Measurements from ENCODE around the gene LRMDA.
A peak's percentile ranks its signal among the peaks of the same experiment; 100 is the strongest.

Gene LRMDA

DNA sequence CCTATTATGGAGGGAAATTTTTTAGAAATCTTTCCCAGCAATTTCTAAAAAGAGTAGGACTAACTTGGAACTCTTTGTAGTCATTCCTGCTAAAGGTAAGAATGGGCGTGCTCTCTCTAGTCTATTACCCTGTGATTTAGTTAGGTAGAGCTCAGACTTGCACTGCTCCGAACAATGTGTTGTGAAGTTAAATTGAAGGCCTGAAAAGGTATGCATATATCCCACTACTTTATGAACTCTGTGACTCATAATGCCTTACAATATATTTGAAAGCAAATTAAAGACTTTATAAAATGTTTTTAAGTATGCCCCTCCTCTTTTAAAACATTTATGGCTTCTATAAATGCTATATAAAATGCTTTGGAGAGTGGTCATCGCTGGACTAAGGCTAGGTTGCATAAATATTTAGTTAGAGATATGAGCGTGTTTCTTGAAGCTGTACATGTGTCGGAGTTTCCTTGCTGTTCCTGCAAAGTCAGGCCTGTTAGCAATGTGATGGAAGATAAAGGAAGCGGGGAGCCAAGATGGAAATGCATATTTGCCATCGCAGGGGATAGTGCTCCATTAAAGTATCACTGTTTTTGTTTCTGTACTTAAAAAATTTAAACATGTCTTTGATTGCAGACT lies 761.4 kb downstream of the LRMDA start:
- no peaks in the 10 kb centered on the region for H3K4me1 ChIP-seq (ENCODE audit: insufficient read depth, low read length, poor library complexity, severe bottlenecking)
- no peaks in the 10 kb centered on the region for H3K9me3 ChIP-seq (ENCODE audit: insufficient read depth, low read depth, low read length)
- no peaks in the 10 kb centered on the region for H3K79me2 ChIP-seq (ENCODE audit: insufficient read depth, low read length)
- H3K36me3 ChIP-seq (ENCODE audit: insufficient read depth, low read length) = no peaks in the 10 kb centered on the region
- H3K27me3 ChIP-seq (ENCODE audit: insufficient read depth, low read length, poor library complexity, severe bottlenecking) = no peaks in the 10 kb centered on the region
- no peak overlapping the region for H3K9ac ChIP-seq (ENCODE audit: low read depth, low read length, poor library complexity, severe bottlenecking)
- TF ChIP-seq, protein P1, sequence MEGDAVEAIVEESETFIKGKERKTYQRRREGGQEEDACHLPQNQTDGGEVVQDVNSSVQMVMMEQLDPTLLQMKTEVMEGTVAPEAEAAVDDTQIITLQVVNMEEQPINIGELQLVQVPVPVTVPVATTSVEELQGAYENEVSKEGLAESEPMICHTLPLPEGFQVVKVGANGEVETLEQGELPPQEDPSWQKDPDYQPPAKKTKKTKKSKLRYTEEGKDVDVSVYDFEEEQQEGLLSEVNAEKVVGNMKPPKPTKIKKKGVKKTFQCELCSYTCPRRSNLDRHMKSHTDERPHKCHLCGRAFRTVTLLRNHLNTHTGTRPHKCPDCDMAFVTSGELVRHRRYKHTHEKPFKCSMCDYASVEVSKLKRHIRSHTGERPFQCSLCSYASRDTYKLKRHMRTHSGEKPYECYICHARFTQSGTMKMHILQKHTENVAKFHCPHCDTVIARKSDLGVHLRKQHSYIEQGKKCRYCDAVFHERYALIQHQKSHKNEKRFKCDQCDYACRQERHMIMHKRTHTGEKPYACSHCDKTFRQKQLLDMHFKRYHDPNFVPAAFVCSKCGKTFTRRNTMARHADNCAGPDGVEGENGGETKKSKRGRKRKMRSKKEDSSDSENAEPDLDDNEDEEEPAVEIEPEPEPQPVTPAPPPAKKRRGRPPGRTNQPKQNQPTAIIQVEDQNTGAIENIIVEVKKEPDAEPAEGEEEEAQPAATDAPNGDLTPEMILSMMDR (conservative IDR thresholded peaks at IDR 0.05; ENCODE audit: low read length) = no peak
- no peak for TF ChIP-seq EZH2phosphoT487 (IDR thresholded peaks at IDR 0.05; ENCODE audit: borderline replicate concordance)
- H3K4me3 ChIP-seq (ENCODE audit: low read length, poor library complexity, severe bottlenecking) = no peak overlapping the region
- H3K9me2 ChIP-seq (replicated peaks; ENCODE audit: low read depth, low read length) = no peaks in the 10 kb centered on the region
- H4K20me1 ChIP-seq (ENCODE audit: insufficient read depth, low read length, poor library complexity, severe bottlenecking) = no peaks in the 10 kb centered on the region
- H2AFZ ChIP-seq (ENCODE audit: low read length) = no peak overlapping the region
- no peak overlapping the region for H3K4me2 ChIP-seq (ENCODE audit: low read depth, low read length, poor library complexity, severe bottlenecking)
- H3F3A ChIP-seq (ENCODE audit: low read depth) = no peaks in the 10 kb centered on the region

DNA sequence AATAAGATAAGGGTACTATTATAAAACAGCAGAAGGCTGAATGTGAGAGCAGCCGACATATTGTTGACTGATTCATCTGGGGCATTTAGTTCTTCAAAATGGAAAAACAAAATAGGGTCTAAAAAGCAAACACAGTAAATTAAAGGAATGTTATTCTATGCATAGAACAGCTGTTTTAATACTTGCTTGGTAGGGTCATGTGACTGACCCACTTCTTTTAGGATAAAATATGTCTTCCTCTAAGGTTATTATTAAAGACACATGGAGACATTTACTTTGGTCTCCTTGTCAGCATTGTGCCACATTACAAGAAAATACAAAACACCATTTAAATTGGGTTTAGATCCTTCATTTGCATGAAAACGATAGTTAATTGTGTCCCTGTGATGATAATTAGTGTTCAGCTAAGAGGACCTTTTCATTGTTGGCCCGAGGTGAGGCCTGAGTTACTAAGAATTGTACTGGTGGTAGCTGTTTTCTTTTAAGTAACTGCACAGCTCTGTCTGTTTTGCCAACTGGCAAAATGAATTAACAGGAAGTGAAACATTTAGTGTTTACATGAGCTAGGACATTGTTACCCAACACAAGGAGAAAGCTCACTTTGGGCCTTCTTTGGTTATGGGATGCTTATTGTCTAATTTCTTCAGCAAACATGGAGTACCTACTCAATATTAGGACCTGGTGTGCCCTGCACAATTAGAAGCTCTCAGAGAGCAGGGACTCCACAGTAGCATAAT lies 764.4 kb downstream of the LRMDA start:
- Histone ChIP-seq H2AFZ (ENCODE audit: low read length) (peak overlapping the region; percentile 74), H3K79me2 (ENCODE audit: insufficient read depth, low read length) (no peaks in the 10 kb centered on the region), H3K4me1 (ENCODE audit: insufficient read depth, low read length, poor library complexity, severe bottlenecking) (no peaks in the 10 kb centered on the region), H3K27me3 (ENCODE audit: insufficient read depth, low read length, poor library complexity, severe bottlenecking) (no peaks in the 10 kb centered on the region), H3K4me3 (ENCODE audit: low read length, poor library complexity, severe bottlenecking) (no peak overlapping the region), H3K9me2 (replicated peaks; ENCODE audit: low read depth, low read length) (no peaks in the 10 kb centered on the region), H3K9ac (ENCODE audit: low read depth, low read length, poor library complexity, severe bottlenecking) (no peak overlapping the region), H4K20me1 (ENCODE audit: insufficient read depth, low read length, poor library complexity, severe bottlenecking) (no peaks in the 10 kb centered on the region), H3F3A (ENCODE audit: low read depth) (no peaks in the 10 kb centered on the region), H3K36me3 (ENCODE audit: insufficient read depth, low read length) (no peaks in the 10 kb centered on the region), H3K9me3 (ENCODE audit: insufficient read depth, low read depth, low read length) (no peaks in the 10 kb centered on the region), H3K4me2 (ENCODE audit: low read depth, low read length, poor library complexity, severe bottlenecking) (no peak overlapping the region)
- TF ChIP-seq, protein P1 (conservative IDR thresholded peaks at IDR 0.05; ENCODE audit: low read length) = no peak
- TF ChIP-seq EZH2phosphoT487 (IDR thresholded peaks at IDR 0.05; ENCODE audit: borderline replicate concordance) = no peak

DNA sequence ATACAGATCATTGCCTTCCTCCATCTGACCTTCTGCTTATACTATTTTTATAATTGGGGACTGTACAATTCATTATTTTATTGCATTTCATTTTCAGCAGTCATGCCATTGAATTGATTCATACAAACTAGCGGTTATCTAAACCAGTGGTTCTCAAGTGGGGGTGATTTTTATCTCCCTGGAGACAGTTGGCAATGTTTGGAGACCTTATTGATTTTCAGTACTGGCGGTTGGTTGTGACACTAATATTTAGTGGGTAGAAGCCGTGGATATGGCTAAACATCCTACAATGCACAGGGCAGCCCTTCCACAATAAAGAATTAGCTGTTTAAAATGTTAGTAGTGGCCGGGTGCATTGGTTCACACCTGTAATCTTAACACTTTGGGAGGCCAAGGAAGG lies 765.9 kb downstream of the LRMDA start:
- Histone ChIP-seq H4K20me1 (ENCODE audit: insufficient read depth, low read length, poor library complexity, severe bottlenecking) (no peaks in the 10 kb centered on the region), H2AFZ (ENCODE audit: low read length) (no peak overlapping the region), H3K79me2 (ENCODE audit: insufficient read depth, low read length) (no peaks in the 10 kb centered on the region), H3K4me1 (ENCODE audit: insufficient read depth, low read length, poor library complexity, severe bottlenecking) (no peaks in the 10 kb centered on the region), H3K9ac (ENCODE audit: low read depth, low read length, poor library complexity, severe bottlenecking) (no peak overlapping the region), H3K27me3 (ENCODE audit: insufficient read depth, low read length, poor library complexity, severe bottlenecking) (no peaks in the 10 kb centered on the region), H3K9me2 (replicated peaks; ENCODE audit: low read depth, low read length) (no peaks in the 10 kb centered on the region), H3K4me3 (ENCODE audit: low read length, poor library complexity, severe bottlenecking) (no peak overlapping the region), H3K36me3 (ENCODE audit: insufficient read depth, low read length) (no peaks in the 10 kb centered on the region), H3F3A (ENCODE audit: low read depth) (no peaks in the 10 kb centered on the region), H3K4me2 (ENCODE audit: low read depth, low read length, poor library complexity, severe bottlenecking) (no peak overlapping the region), H3K9me3 (ENCODE audit: insufficient read depth, low read depth, low read length) (no peaks in the 10 kb centered on the region)
- TF ChIP-seq, protein P1 (conservative IDR thresholded peaks at IDR 0.05; ENCODE audit: low read length) = no peak
- TF ChIP-seq EZH2phosphoT487 (IDR thresholded peaks at IDR 0.05; ENCODE audit: borderline replicate concordance) = no peak

Measured in Loucy (cell line).